GM12874 (cell line): ENCODE measurements around the gene ERC2.

Source experiments
- CTCF ChIP-seq: IDR thresholded peaks from 2 replicates; pipeline ENCODE4 v1.5.1; 2011; ENCODE audit warnings: low read depth, mild to moderate bottlenecking, control low read depth, low read length, moderate library complexity; ENCODE audit not compliant: insufficient read depth

ERC2 gene

GRCh38 chr3:56121716-56122115 is 346.6 kb downstream of the ERC2 start:
- TF ChIP-seq CTCF: no peak

- TF ChIP-seq CTCF: no peak
Measured at GRCh38 chr3:56119575-56120349, 348.5 kb downstream of the ERC2 start.

- TF ChIP-seq CTCF: no peak
Measured at GRCh38 chr3:56118968-56119367, 349.3 kb downstream of the ERC2 start.

- TF ChIP-seq CTCF: no peak
Measured at GRCh38 chr3:56115698-56116097, 352.6 kb downstream of the ERC2 start.

GRCh38 chr3:56115199-56115598 is 353.1 kb downstream of the ERC2 start:
- no peak for TF ChIP-seq CTCF

- no peak for TF ChIP-seq CTCF
Measured at GRCh38 chr3:56113908-56114307, 354.4 kb downstream of the ERC2 start.

GRCh38 chr3:56113231-56113630 is 355.0 kb downstream of the ERC2 start:
- no peak for TF ChIP-seq CTCF
